GM19193 (cell line): ENCODE measurements around the gene FSIP2.

Experiments used
- POLR2A ChIP-seq: IDR thresholded peaks from 4 replicates; pipeline ENCODE4 v1.6.1; 2011; ENCODE audit not compliant: insufficient read depth, insufficient read length; ENCODE audit errors: extremely low read depth

The FSIP2 gene

GRCh38 chr2:185738679-185739472 lies at the start of gene FSIP2:
Gene FSIP2, plus strand, starts transcription at chr2:185738804. Its CDS starts 91 bp downstream, at chr2:185738895.
- TF ChIP-seq POLR2A = no peak

- no peak for TF ChIP-seq POLR2A
Measured at GRCh38 chr2:185689906-185690539, 48.6 kb upstream of the FSIP2 start.

DNA sequence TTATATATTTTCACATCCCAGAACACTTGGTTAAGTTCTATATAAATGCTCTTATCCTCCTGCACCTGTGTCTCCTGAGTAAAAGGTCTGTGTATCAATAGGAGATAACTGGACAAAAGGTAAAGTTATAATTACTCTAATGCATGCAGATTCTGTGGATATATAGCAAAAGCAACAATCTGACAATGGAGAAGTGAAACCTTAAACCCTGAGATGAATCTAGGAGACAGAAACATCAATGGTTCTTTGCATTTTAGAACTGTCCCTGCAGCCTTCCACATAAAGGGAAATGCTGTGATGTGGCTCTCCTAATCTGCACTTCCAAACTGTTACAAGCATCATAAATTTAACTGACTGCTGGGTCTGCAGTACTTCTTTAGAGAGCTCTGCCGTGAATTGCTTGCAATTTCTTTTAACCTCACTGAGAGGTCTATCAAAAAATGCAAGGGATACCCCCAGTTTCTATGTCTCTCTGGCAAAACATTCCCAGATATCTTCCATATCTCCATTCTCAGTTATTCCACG lies 42.8 kb upstream of the FSIP2 start:
- no peak for TF ChIP-seq POLR2A

- TF ChIP-seq POLR2A = no peak
Measured at GRCh38 chr2:185700883-185701282, 37.7 kb upstream of the FSIP2 start.

- no peak for TF ChIP-seq POLR2A
Measured at GRCh38 chr2:185734658-185735057, 3.9 kb upstream of the FSIP2 start.

- TF ChIP-seq POLR2A = no peak
Measured at GRCh38 chr2:185736210-185736609, 2.4 kb upstream of the FSIP2 start.

DNA sequence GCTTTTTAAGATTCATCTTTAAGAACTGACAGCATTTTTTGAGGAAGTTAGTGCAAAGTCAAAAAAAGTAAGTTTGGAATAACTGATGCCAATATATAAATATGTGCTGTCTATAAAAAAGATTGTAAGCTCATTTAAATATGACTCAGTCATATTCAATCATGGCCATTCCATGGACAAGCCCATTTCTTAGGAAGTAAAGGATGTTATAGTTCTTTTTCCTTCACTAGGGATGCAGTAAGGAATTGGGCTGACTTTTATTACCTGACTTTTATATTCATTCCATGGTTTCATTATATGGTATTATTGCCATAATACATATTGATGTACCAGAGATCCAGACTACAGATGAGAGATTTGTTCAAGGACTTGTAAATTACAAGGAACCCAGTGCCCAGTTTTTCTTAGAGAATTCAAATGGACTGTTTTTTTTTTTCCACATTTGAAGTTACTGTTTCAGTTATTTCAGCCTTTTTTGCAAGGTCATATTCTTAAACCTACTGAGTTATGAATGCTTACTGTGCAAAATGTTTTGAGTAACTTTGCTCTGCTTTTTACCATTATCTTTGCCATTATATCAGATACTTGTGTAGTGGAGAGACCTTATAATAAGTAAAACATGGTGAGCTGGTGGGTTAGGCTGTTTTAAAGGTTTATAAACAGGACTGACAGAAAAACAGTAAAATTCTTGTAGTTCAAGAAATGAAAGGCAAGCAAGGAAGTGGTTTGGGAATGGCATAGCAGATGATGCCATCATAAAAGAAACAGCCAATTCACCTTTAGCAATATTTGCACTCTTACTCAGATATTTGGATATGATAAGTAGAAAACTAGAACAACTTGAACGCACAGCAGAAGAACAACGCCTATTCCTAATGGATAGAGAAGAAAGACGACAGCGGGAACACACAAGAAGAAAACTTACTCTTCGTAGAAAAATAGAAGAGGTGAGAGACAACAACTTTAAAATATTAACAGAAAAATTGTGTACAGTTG lies 7.6 kb downstream of the FSIP2 start:
- TF ChIP-seq POLR2A = no peak

DNA sequence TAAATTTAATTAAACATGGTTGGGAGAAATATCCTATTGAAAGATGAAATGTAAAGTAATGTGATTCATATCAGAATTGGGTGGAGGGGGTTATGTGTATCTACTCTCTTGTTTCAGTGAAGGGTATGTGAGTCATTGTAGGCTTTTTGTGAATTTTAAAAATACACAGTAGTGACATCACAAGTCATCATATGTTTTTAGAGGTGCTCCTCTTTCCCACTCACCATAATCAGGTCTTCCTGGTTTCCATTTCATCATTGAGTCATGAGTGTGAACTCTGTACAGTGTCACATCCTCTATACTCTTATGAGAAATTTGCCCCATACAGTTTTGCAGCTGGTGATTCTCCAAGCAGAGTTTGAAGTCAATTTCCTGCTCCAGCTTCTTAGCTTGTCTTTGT lies 18.8 kb downstream of the FSIP2 start:
- no peak for TF ChIP-seq POLR2A

GRCh38 chr2:185771396-185771795 lies 32.8 kb downstream of the FSIP2 start:
- no peak for TF ChIP-seq POLR2A

GRCh38 chr2:185780890-185781289 lies 42.3 kb downstream of the FSIP2 start:
- TF ChIP-seq POLR2A = no peak

GRCh38 chr2:185782223-185782769 lies 43.7 kb downstream of the FSIP2 start:
- TF ChIP-seq POLR2A = no peak

DNA sequence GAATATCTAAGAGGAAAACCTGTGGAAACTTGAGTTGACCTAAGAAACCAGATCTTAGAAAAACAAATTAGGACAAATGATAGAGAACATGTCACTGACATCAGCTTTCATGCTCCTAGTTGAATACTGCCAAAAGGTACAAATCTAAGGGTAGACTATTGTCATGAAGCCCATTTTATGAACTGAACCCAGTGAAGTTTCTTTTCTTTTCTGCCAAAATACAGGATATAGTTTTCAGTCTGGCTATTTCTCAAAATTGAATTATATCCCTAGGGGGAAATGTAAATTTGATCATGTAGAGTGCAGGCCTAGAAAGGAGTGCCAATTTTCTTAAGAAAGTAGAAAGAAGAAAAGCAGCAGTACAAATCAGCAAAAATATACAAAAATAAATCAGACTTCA lies 46.6 kb downstream of the FSIP2 start:
- no peak for TF ChIP-seq POLR2A

- no peak for TF ChIP-seq POLR2A
Measured at GRCh38 chr2:185785851-185786473, 47.4 kb downstream of the FSIP2 start.

GRCh38 chr2:185787227-185788145 lies 48.9 kb downstream of the FSIP2 start:
- no peak for TF ChIP-seq POLR2A

- TF ChIP-seq POLR2A = no peak
Measured at GRCh38 chr2:185790361-185790760, 51.8 kb downstream of the FSIP2 start.
